ENCODE data around the gene HS3ST2. TPM values are rescaled to one million over a fixed set of nuclear protein-coding genes. Genes with fewer than 3 reads are reported as not detected.

HS3ST2 gene
- total RNA-seq, 1 experiment from 2014 or later: 0.24 TPM

DNA sequence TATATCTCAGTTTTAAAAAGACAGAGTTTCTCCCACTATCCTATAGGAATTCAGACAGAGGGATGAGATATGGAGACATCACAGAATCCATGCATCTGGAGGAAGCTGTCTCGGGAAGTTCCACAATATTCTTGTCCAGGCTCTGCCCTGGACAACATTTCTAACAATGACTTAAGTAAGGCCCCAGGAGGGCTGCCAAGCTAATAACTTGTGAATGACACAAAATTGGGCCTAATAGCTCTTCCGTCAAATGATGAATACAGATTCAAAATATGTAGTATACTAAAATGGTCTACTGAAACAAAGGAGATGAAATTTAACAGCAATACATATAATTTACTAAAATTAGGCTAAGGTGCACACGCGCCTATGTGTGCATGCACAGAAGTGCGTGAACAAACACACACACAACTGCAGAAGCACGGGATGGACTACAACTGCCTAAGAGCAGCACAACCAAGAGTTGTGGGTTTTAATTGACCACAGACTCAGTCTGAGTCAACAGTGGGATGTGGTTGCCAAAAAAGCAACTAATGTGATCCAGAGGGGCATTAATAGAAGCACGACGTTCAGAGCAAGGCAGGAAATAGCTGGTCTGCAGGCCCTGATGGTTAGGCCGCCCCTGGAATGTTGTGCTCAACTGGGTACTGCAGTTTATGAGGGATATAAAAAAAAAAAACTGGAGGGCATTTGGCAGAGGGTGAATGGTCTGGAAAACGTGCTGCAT, 26.3 kb upstream of the HS3ST2 start:
- Histone ChIP-seq H3K27me3 (replicated peaks; ENCODE audit: insufficient read depth, low read depth, low read length, poor library complexity) (no peaks in the 10 kb centered on the region), H3K9me3 (ENCODE audit: low read depth, low read length, poor library complexity, severe bottlenecking) (no peaks in the 10 kb centered on the region), H3K36me3 (ENCODE audit: insufficient read depth, low read length, poor library complexity, severe bottlenecking) (no peaks in the 10 kb centered on the region), H3K4me3 (ENCODE audit: low read depth, low read length, poor library complexity, severe bottlenecking) (no peak overlapping the region), H3K27ac (ENCODE audit: low read depth, low read length, poor library complexity, severe bottlenecking) (no peak overlapping the region), H3K4me1 (ENCODE audit: insufficient read depth, low read length, poor library complexity, severe bottlenecking) (peaks cover 1% of the 10 kb centered on the region)
- TF ChIP-seq, protein P1, sequence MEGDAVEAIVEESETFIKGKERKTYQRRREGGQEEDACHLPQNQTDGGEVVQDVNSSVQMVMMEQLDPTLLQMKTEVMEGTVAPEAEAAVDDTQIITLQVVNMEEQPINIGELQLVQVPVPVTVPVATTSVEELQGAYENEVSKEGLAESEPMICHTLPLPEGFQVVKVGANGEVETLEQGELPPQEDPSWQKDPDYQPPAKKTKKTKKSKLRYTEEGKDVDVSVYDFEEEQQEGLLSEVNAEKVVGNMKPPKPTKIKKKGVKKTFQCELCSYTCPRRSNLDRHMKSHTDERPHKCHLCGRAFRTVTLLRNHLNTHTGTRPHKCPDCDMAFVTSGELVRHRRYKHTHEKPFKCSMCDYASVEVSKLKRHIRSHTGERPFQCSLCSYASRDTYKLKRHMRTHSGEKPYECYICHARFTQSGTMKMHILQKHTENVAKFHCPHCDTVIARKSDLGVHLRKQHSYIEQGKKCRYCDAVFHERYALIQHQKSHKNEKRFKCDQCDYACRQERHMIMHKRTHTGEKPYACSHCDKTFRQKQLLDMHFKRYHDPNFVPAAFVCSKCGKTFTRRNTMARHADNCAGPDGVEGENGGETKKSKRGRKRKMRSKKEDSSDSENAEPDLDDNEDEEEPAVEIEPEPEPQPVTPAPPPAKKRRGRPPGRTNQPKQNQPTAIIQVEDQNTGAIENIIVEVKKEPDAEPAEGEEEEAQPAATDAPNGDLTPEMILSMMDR (conservative IDR thresholded peaks at IDR 0.05; ENCODE audit: low read depth, low read length): no peak
- TF ChIP-seq EZH2 (IDR thresholded peaks at IDR 0.05; ENCODE audit: borderline replicate concordance, low read depth, low read length, poor library complexity, severe bottlenecking): no peak
- BruUV-seq (replicated peaks): no TSS peak
- intact Hi-C loops (cut with micrococcal nuclease; ENCODE audit: unreplicated experiment): no loop called here
- DNase-seq (ENCODE audit: low spot score): peak; percentile 46
- POLR2A ChIA-PET (ENCODE audit: low non-redundant PET): no interaction called here
- CTCF ChIA-PET: no interaction called here

DNA sequence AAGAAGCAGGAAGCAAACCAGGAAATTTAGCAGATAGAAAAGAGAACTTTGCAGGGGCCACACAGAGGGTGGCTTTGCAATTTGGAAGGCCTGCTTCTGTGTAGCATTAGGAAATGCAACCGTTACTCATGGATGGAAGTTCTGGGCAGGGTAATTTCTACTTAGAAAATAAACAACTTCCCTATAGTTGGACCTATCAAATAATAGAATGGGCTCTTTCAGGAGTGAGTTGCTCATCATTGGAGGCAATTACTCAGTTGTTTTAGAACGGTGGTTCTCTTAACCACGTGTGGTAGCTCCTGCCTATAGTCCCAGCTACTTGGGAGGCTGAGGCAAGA, 25.8 kb upstream of the HS3ST2 start:
- ChIA-PET POLR2A (ENCODE audit: low non-redundant PET) (no interaction called here), CTCF (no interaction called here)
- Histone ChIP-seq H3K27ac (ENCODE audit: low read depth, low read length, poor library complexity, severe bottlenecking) (no peak overlapping the region), H3K9me3 (ENCODE audit: low read depth, low read length, poor library complexity, severe bottlenecking) (no peaks in the 10 kb centered on the region), H3K27me3 (replicated peaks; ENCODE audit: insufficient read depth, low read depth, low read length, poor library complexity) (no peaks in the 10 kb centered on the region), H3K36me3 (ENCODE audit: insufficient read depth, low read length, poor library complexity, severe bottlenecking) (no peaks in the 10 kb centered on the region), H3K4me3 (ENCODE audit: low read depth, low read length, poor library complexity, severe bottlenecking) (no peak overlapping the region), H3K4me1 (ENCODE audit: insufficient read depth, low read length, poor library complexity, severe bottlenecking) (no peaks in the 10 kb centered on the region)
- intact Hi-C loops (cut with micrococcal nuclease; ENCODE audit: unreplicated experiment): no loop called here
- TF ChIP-seq EZH2 (IDR thresholded peaks at IDR 0.05; ENCODE audit: borderline replicate concordance, low read depth, low read length, poor library complexity, severe bottlenecking): no peak
- TF ChIP-seq, protein P1 (conservative IDR thresholded peaks at IDR 0.05; ENCODE audit: low read depth, low read length): no peak
- no peak for DNase-seq (ENCODE audit: low spot score)
- BruUV-seq (replicated peaks): no TSS peak

DNA sequence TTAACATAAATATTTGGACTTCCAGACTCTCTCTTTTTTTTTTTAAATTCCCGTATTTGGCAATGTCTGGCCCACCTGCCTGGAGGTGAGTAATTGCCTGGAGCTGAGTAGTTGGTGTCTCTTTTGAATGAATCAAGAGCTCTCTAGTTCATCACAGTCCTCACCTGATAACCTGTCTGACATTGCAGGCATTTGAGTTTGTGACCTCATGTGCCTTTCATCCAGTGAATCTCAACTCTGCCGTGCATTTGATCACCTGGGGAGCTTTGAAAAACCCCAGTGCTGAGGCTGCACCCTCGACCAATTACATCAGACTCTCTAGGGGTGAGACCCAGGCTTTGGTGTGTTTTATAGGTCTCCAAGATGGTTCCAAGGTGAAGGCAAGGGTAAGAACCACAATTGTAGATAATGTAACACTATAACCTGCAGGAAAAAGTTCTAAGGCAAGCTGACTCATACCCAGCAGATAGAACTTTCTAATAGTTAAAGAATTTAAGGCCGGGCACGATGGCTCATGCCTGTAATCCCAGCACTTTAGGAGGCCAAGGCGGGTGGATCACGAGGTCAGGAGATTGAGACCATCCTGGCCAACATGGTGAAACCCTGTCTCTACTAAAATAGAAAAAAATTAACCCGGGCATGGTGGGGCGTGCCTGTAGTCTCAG, 24.5 kb upstream of the HS3ST2 start:
- Histone ChIP-seq H3K4me3 (ENCODE audit: low read depth, low read length, poor library complexity, severe bottlenecking) (no peak overlapping the region), H3K36me3 (ENCODE audit: insufficient read depth, low read length, poor library complexity, severe bottlenecking) (no peaks in the 10 kb centered on the region), H3K4me1 (ENCODE audit: insufficient read depth, low read length, poor library complexity, severe bottlenecking) (no peaks in the 10 kb centered on the region), H3K27me3 (replicated peaks; ENCODE audit: insufficient read depth, low read depth, low read length, poor library complexity) (no peaks in the 10 kb centered on the region), H3K9me3 (ENCODE audit: low read depth, low read length, poor library complexity, severe bottlenecking) (no peaks in the 10 kb centered on the region), H3K27ac (ENCODE audit: low read depth, low read length, poor library complexity, severe bottlenecking) (no peak overlapping the region)
- ChIA-PET POLR2A (ENCODE audit: low non-redundant PET) (no interaction called here), CTCF (no interaction called here)
- no peak for TF ChIP-seq EZH2 (IDR thresholded peaks at IDR 0.05; ENCODE audit: borderline replicate concordance, low read depth, low read length, poor library complexity, severe bottlenecking)
- TF ChIP-seq, protein P1 (conservative IDR thresholded peaks at IDR 0.05; ENCODE audit: low read depth, low read length): no peak
- DNase-seq (ENCODE audit: low spot score): no peak
- no TSS peak for BruUV-seq (replicated peaks)
- intact Hi-C loops (cut with micrococcal nuclease; ENCODE audit: unreplicated experiment): no loop called here
